Body of pancreas (tissue), 4 donors: ENCODE data around the gene NRXN2. TPM values are rescaled to one million over a fixed set of nuclear protein-coding genes. Genes with fewer than 3 reads are reported as not detected.

ENCODE experiments used
- ATAC-seq: fragments of 150-250 bp; one replicate; pipeline ENCODE4 v1.9.1; 2016
- DNase-seq, 4 donors: peaks; one replicate each; pipeline ENCODE4 v3.0.0-alpha.2; 2019
- H3K27ac ChIP-seq, 4 donors: fragments of 200-600 bp; sonication (generic); 1 replicate in 3 of 4; 2 replicates in 1 of 4; pipeline versions ENCODE4 v1.5.1 to v1.6.1; 2016 to 2019; ENCODE audit warnings: mild to moderate bottlenecking in 1 of 4, mixed read lengths in 1 of 4, moderate library complexity in 1 of 4
- H3K27me3 ChIP-seq, 2 donors: fragments of 200-600 bp; sonication (generic); one replicate each; pipeline ENCODE4 v1.6.0; 2016; ENCODE audit warnings: mild to moderate bottlenecking in 1 of 2
- H3K36me3 ChIP-seq, 2 donors: fragments of 200-600 bp; sonication (generic); replicated peaks in 1 of 2; 2 replicates each; pipeline ENCODE4 v1.5.1; 2016; ENCODE audit warnings: low read depth in 2 of 2; ENCODE audit not compliant: insufficient read depth in 1 of 2
- H3K4me1 ChIP-seq: fragments of 200-600 bp; sonication (generic); one replicate; pipeline ENCODE4 v1.6.0; 2016
- H3K4me3 ChIP-seq, 2 donors: fragments of 200-600 bp; sonication (generic); 1 replicate in 1 of 2; 2 replicates in 1 of 2; pipeline ENCODE4 v1.5.1; 2016 to 2019
- H3K9me3 ChIP-seq, 3 donors: fragments of 200-600 bp; sonication (generic); 1 replicate in 2 of 3; 2 replicates in 1 of 3; pipeline ENCODE4 v1.5.1; 2016
- CTCF ChIP-seq, 7 experiments: fragments of 450-650 bp in 4 of 7; fragments of 200-600 bp in 3 of 7; sonication (generic) in 3 of 7; IDR thresholded peaks; one replicate each; pipeline ENCODE4 v1.5.1; 2016 to 2019; ENCODE audit warnings: antibody characterized with exemption in 7 of 7
- POLR2A ChIP-seq, 3 donors: fragments of 450-650 bp; IDR thresholded peaks; one replicate each; pipeline ENCODE4 v1.6.1; 2016; ENCODE audit warnings: antibody characterized with exemption in 3 of 3, mild to moderate bottlenecking in 2 of 3
- WGBS, 2 donors: methylation state at CpG; one replicate each; pipeline ENCODE4 v1.1.5; 2017; 5-methylcytosine and 5-hydroxymethylcytosine counted together
- intact Hi-C: fragments of 100-400 bp; cut with DNase I; formaldehyde crosslinking; loops from one replicate; pipeline ENCODE4 v1.15.1; 2023
- total RNA-seq, 2 donors: library from RNA; depleted of rRNA; stranded (reverse); fragments of >200 nt; gene quantifications; one replicate each; pipeline ENCODE4 v1.1.0, GENCODE V29; 2016

The NRXN2 gene
- total RNA-seq, 2 donors from 2014 or later: 1.3 to 4.9 TPM

- H3K4me3 ChIP-seq: no peak overlapping the region
- DNase-seq (no peak), ATAC-seq (no peak)
- H3K27me3 ChIP-seq: no peaks in the 10 kb centered on the region
- H3K9me3 ChIP-seq: no peaks in the 10 kb centered on the region
- intact Hi-C loops: no loop called here
- H3K4me1 ChIP-seq: no peaks in the 10 kb centered on the region
- H3K36me3 ChIP-seq: no peaks in the 10 kb centered on the region
- no peak overlapping the region for H3K27ac ChIP-seq
- WGBS, 2 donors: 78 to 82% methylated on average over 9 of the region's 9 CpGs
- no peak for TF ChIP-seq CTCF (IDR thresholded peaks at IDR 0.05)
- no peak for TF ChIP-seq POLR2A (IDR thresholded peaks at IDR 0.05)
These were observed 130.3 kb downstream of the NRXN2 start for GRCh38 chr11:64592656-64593055.

- ATAC-seq (no peak), DNase-seq (no peak)
- Histone ChIP-seq H3K4me1 (no peaks in the 10 kb centered on the region), H3K4me3 (no peak overlapping the region), H3K27ac (no peak overlapping the region), H3K36me3 (no peaks in the 10 kb centered on the region), H3K9me3 (no peaks in the 10 kb centered on the region), H3K27me3 (no peaks in the 10 kb centered on the region)
- TF ChIP-seq CTCF (IDR thresholded peaks at IDR 0.05) (no peak), POLR2A (IDR thresholded peaks at IDR 0.05) (no peak)
- WGBS, 2 donors: 66 to 81% methylated on average over 3 of the region's 3 CpGs
- intact Hi-C loops: no loop called here
These were observed 130.8 kb downstream of the NRXN2 start for GRCh38 chr11:64592234-64592615.

GRCh38 chr11:64591257-64592233 is 131.5 kb downstream of the NRXN2 start:
- H3K36me3 ChIP-seq: no peaks in the 10 kb centered on the region
- no peak for TF ChIP-seq CTCF (IDR thresholded peaks at IDR 0.05)
- TF ChIP-seq POLR2A (IDR thresholded peaks at IDR 0.05): no peak
- WGBS, 2 donors: 65 to 80% methylated on average over 11 to 36 of the region's 36 CpGs
- no peaks in the 10 kb centered on the region for H3K27me3 ChIP-seq
- intact Hi-C loops: no loop called here
- H3K9me3 ChIP-seq: no peaks in the 10 kb centered on the region
- no peak for ATAC-seq
- no peak for DNase-seq
- H3K4me3 ChIP-seq: no peak overlapping the region
- no peak overlapping the region for H3K27ac ChIP-seq
- H3K4me1 ChIP-seq: no peaks in the 10 kb centered on the region

GRCh38 chr11:64590763-64591221 is 132.2 kb downstream of the NRXN2 start, which contains the start of gene SLC22A12:
TSS of gene SLC22A12 (plus strand) at chr11:64591220. CDS start at chr11:64591557, 337 bp downstream.
- H3K27me3 ChIP-seq: no peaks in the 10 kb centered on the region
- no peaks in the 10 kb centered on the region for H3K4me1 ChIP-seq
- ATAC-seq: no peak
- TF ChIP-seq POLR2A (IDR thresholded peaks at IDR 0.05) (no peak), CTCF (IDR thresholded peaks at IDR 0.05) (no peak)
- H3K27ac ChIP-seq: no peak within 1 kb of the TSS
- no peaks in the 10 kb centered on the region for H3K36me3 ChIP-seq
- WGBS, 2 donors: 42 to 47% methylated on average over 8 to 14 of the region's 14 CpGs
- H3K9me3 ChIP-seq: no peaks in the 10 kb centered on the region
- DNase-seq: no peak
- intact Hi-C loops: no loop called here
- H3K4me3 ChIP-seq: no peak within 1 kb of the TSS
